Body of pancreas (tissue), 4 donors: ENCODE measurements around the gene PPFIA1. TPM values are rescaled to one million over a fixed set of nuclear protein-coding genes. Genes with fewer than 3 reads are reported as not detected.

Experiments used
- ATAC-seq: fragments of 150-250 bp; one replicate; pipeline ENCODE4 v1.9.1; 2016
- DNase-seq, 4 donors: peaks; one replicate each; pipeline ENCODE4 v3.0.0-alpha.2; 2019
- H3K27ac ChIP-seq, 4 donors: fragments of 200-600 bp; sonication (generic); 1 replicate in 3 of 4; 2 replicates in 1 of 4; pipeline versions ENCODE4 v1.5.1 to v1.6.1; 2016 to 2019; ENCODE audit warnings: mild to moderate bottlenecking in 1 of 4, mixed read lengths in 1 of 4, moderate library complexity in 1 of 4
- H3K27me3 ChIP-seq, 2 donors: fragments of 200-600 bp; sonication (generic); one replicate each; pipeline ENCODE4 v1.6.0; 2016; ENCODE audit warnings: mild to moderate bottlenecking in 1 of 2
- H3K36me3 ChIP-seq, 2 donors: fragments of 200-600 bp; sonication (generic); replicated peaks in 1 of 2; 2 replicates each; pipeline ENCODE4 v1.5.1; 2016; ENCODE audit warnings: low read depth in 2 of 2; ENCODE audit not compliant: insufficient read depth in 1 of 2
- H3K4me1 ChIP-seq: fragments of 200-600 bp; sonication (generic); one replicate; pipeline ENCODE4 v1.6.0; 2016
- H3K4me3 ChIP-seq, 2 donors: fragments of 200-600 bp; sonication (generic); 1 replicate in 1 of 2; 2 replicates in 1 of 2; pipeline ENCODE4 v1.5.1; 2016 to 2019
- H3K9me3 ChIP-seq, 3 donors: fragments of 200-600 bp; sonication (generic); 1 replicate in 2 of 3; 2 replicates in 1 of 3; pipeline ENCODE4 v1.5.1; 2016
- CTCF ChIP-seq, 7 experiments: fragments of 450-650 bp in 4 of 7; fragments of 200-600 bp in 3 of 7; sonication (generic) in 3 of 7; IDR thresholded peaks; one replicate each; pipeline ENCODE4 v1.5.1; 2016 to 2019; ENCODE audit warnings: antibody characterized with exemption in 7 of 7
- POLR2A ChIP-seq, 3 donors: fragments of 450-650 bp; IDR thresholded peaks; one replicate each; pipeline ENCODE4 v1.6.1; 2016; ENCODE audit warnings: antibody characterized with exemption in 3 of 3, mild to moderate bottlenecking in 2 of 3
- WGBS, 2 donors: methylation state at CpG; one replicate each; pipeline ENCODE4 v1.1.5; 2017; 5-methylcytosine and 5-hydroxymethylcytosine counted together
- intact Hi-C: fragments of 100-400 bp; cut with DNase I; formaldehyde crosslinking; loops from one replicate; pipeline ENCODE4 v1.15.1; 2023
- total RNA-seq, 2 donors: library from RNA; depleted of rRNA; stranded (reverse); fragments of >200 nt; gene quantifications; one replicate each; pipeline ENCODE4 v1.1.0, GENCODE V29; 2016

The PPFIA1 gene
- total RNA-seq, 2 donors from 2014 or later = 22.1 to 29.3 TPM

- no peaks in the 10 kb centered on the region for H3K4me1 ChIP-seq
- no peaks in the 10 kb centered on the region for H3K27me3 ChIP-seq
- TF ChIP-seq POLR2A (IDR thresholded peaks at IDR 0.05) (no peak), CTCF (IDR thresholded peaks at IDR 0.05) (no peak)
- DNase-seq = no peak
- no peak for ATAC-seq
- H3K27ac ChIP-seq = no peak overlapping the region
- H3K9me3 ChIP-seq = no peaks in the 10 kb centered on the region
- no peak overlapping the region for H3K4me3 ChIP-seq
- peaks cover 7 to 42% of the 10 kb centered on the region in 2 donors for H3K36me3 ChIP-seq
- intact Hi-C loops = no loop called here
- WGBS, 2 donors = 67 to 87% methylated on average over 4 of the region's 4 CpGs
Measured at GRCh38 chr11:70338594-70338993, 68.1 kb downstream of the PPFIA1 start.

GRCh38 chr11:70339066-70339465 is 68.6 kb downstream of the PPFIA1 start:
- no peaks in the 10 kb centered on the region for H3K4me1 ChIP-seq
- 83 to 96% methylated on average over 8 of the region's 8 CpGs for WGBS, 2 donors
- ATAC-seq = no peak
- H3K36me3 ChIP-seq = peaks cover 7 to 43% of the 10 kb centered on the region in 2 donors
- H3K9me3 ChIP-seq = no peaks in the 10 kb centered on the region
- H3K27me3 ChIP-seq = no peaks in the 10 kb centered on the region
- intact Hi-C loops = no loop called here
- no peak overlapping the region for H3K27ac ChIP-seq
- no peak for DNase-seq
- TF ChIP-seq CTCF (IDR thresholded peaks at IDR 0.05) (no peak), POLR2A (IDR thresholded peaks at IDR 0.05) (no peak)
- H3K4me3 ChIP-seq = no peak overlapping the region

- no peaks in the 10 kb centered on the region for H3K4me1 ChIP-seq
- intact Hi-C loops = no loop called here
- no peak overlapping the region for H3K4me3 ChIP-seq
- H3K9me3 ChIP-seq = no peaks in the 10 kb centered on the region
- no peak overlapping the region for H3K27ac ChIP-seq
- no peak for DNase-seq
- ATAC-seq = no peak
- H3K36me3 ChIP-seq = peaks cover 0 to 35% of the 10 kb centered on the region in 2 donors
- WGBS, 2 donors = 85 to 89% methylated on average over 15 of the region's 15 CpGs
- TF ChIP-seq CTCF (IDR thresholded peaks at IDR 0.05) (no peak), POLR2A (IDR thresholded peaks at IDR 0.05) (no peak)
- H3K27me3 ChIP-seq = no peaks in the 10 kb centered on the region
Measured at GRCh38 chr11:70341881-70342429, 71.5 kb downstream of the PPFIA1 start.

GRCh38 chr11:70343636-70344035 is 73.1 kb downstream of the PPFIA1 start:
- Histone ChIP-seq H3K36me3 (peaks cover 0 to 30% of the 10 kb centered on the region in 2 donors), H3K9me3 (no peaks in the 10 kb centered on the region), H3K4me1 (no peaks in the 10 kb centered on the region), H3K27ac (no peak overlapping the region), H3K4me3 (no peak overlapping the region), H3K27me3 (no peaks in the 10 kb centered on the region)
- 90 to 97% methylated on average over 11 of the region's 11 CpGs for WGBS, 2 donors
- intact Hi-C loops = no loop called here
- no peak for TF ChIP-seq POLR2A (IDR thresholded peaks at IDR 0.05)
- TF ChIP-seq CTCF (IDR thresholded peaks at IDR 0.05) = no peak
- ATAC-seq (no peak), DNase-seq (no peak)

- Histone ChIP-seq H3K27ac (no peak overlapping the region), H3K4me1 (no peaks in the 10 kb centered on the region), H3K9me3 (no peaks in the 10 kb centered on the region), H3K36me3 (peaks cover 0 to 23% of the 10 kb centered on the region in 2 donors), H3K27me3 (no peaks in the 10 kb centered on the region), H3K4me3 (no peak overlapping the region)
- TF ChIP-seq CTCF (IDR thresholded peaks at IDR 0.05) (no peak), POLR2A (IDR thresholded peaks at IDR 0.05) (no peak)
- DNase-seq = no peak
- WGBS, 2 donors = 82 to 85% methylated on average over 12 of the region's 12 CpGs
- ATAC-seq = no peak
- intact Hi-C loops = no loop called here
Measured at GRCh38 chr11:70348191-70348590, 77.7 kb downstream of the PPFIA1 start.
